GM12872 (cell line): ENCODE data around the gene GLB1L2.

Experiments used
- CTCF ChIP-seq: IDR thresholded peaks from 3 replicates; pipeline ENCODE4 v1.5.1; 2011; ENCODE audit warnings: low read depth, mild to moderate bottlenecking, low read length, moderate library complexity; ENCODE audit not compliant: insufficient read depth

Gene GLB1L2

GRCh38 chr11:134332189-134332631 is 422 bp downstream of the GLB1L2 start:
- no peak for TF ChIP-seq CTCF

GRCh38 chr11:134332782-134333181 is 994 bp downstream of the GLB1L2 start:
- TF ChIP-seq CTCF: no peak

GRCh38 chr11:134333312-134333711 is 1.5 kb downstream of the GLB1L2 start:
- TF ChIP-seq CTCF: no peak

- TF ChIP-seq CTCF: no peak
Measured at GRCh38 chr11:134333946-134334345, 2.2 kb downstream of the GLB1L2 start.

- no peak for TF ChIP-seq CTCF
Measured at GRCh38 chr11:134334796-134335571, 3.2 kb downstream of the GLB1L2 start.

GRCh38 chr11:134337051-134337450 is 5.3 kb downstream of the GLB1L2 start:
- TF ChIP-seq CTCF: no peak

- no peak for TF ChIP-seq CTCF
Measured at GRCh38 chr11:134338068-134338467, 6.3 kb downstream of the GLB1L2 start.
